ENCODE data around the gene PHF11.

DNA sequence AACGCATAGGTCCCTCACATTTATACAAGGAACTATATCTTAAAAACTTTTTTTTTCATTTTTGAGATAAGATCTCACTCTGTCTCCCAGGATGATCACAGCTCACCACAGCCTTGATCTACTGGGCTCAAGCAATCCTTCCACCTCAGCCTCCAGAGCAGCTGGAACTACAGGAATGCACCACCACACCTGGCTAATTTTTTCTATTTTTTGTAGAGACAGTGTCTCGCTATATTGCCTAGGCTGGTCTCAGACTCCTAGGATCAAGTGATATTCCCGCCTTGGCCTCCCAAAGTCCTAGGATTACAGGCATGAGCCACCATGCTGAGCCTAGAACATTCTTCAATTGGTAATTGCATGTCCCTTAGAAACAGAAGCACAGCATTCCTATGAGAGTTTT, 47.9 kb downstream of the PHF11 start:
- TF ChIP-seq POLR2A (IDR thresholded peaks at IDR 0.05; ENCODE audit: low read depth, low read length) (no peak), POLR2AphosphoS5 (IDR thresholded peaks at IDR 0.05; ENCODE audit: low read depth, low read length) (no peak)
